HL-60 (cell line): Measurements from ENCODE around the gene ADAM30.

Source experiments
- CTCF ChIP-seq: IDR thresholded peaks from one replicate; pipeline ENCODE4 v1.5.1; 2011; ENCODE audit warnings: low read length, control low read depth, inconsistent platforms; ENCODE audit not compliant: insufficient read depth
- GABPA ChIP-seq: IDR thresholded peaks from 2 replicates; pipeline ENCODE4 v1.6.1; 2012; ENCODE audit warnings: low read depth
- POLR2AphosphoS5 ChIP-seq: IDR thresholded peaks from 2 replicates; pipeline ENCODE4 v1.6.1; 2012; ENCODE audit warnings: low read depth
- REST ChIP-seq: IDR thresholded peaks from 2 replicates; pipeline ENCODE4 v1.6.1; 2012; ENCODE audit warnings: low read depth; ENCODE audit not compliant: insufficient replicate concordance
- SPI1 ChIP-seq: IDR thresholded peaks from 2 replicates; pipeline ENCODE4 v1.6.1; 2012; ENCODE audit warnings: low read depth, mild to moderate bottlenecking, borderline replicate concordance

GRCh38 chr1:119902775-119903442 is 6.6 kb upstream of the ADAM30 start:
- TF ChIP-seq CTCF (no peak), REST (no peak), SPI1 (no peak), POLR2AphosphoS5 (no peak), GABPA (no peak)
